NB4 (cell line): Measurements from ENCODE around the gene CAV3.

Experiments
- DNase-seq: peaks from one replicate; pipeline ENCODE4 v3.0.0; 2010; ENCODE audit warnings: low read depth
- H3K4me3 ChIP-seq: one replicate; pipeline ENCODE4 v1.5.1; 2011; ENCODE audit warnings: mild to moderate bottlenecking, low read depth, low read length, moderate library complexity
- CTCF ChIP-seq: IDR thresholded peaks from one replicate; pipeline ENCODE4 v1.5.1; 2012; ENCODE audit warnings: low read depth, low read length
- MAX ChIP-seq: IDR thresholded peaks from 2 replicates; pipeline ENCODE4 v1.6.1; 2011; ENCODE audit warnings: low read depth, low read length
- MYC ChIP-seq: IDR thresholded peaks from 2 replicates; pipeline ENCODE4 v1.6.1; 2011; ENCODE audit warnings: low read depth, low read length
- POLR2A ChIP-seq: IDR thresholded peaks from 2 replicates; pipeline ENCODE4 v1.6.1; 2011; ENCODE audit warnings: mild to moderate bottlenecking; ENCODE audit not compliant: insufficient read length; ENCODE audit errors: extremely low read depth

The CAV3 gene

GRCh38 chr3:8768364-8769087, 34.9 kb downstream of the CAV3 start:
- DNase-seq, result no peak
- no peak overlapping the region for H3K4me3 ChIP-seq
- TF ChIP-seq POLR2A (no peak), MYC (no peak), CTCF (no peak), MAX (no peak)

- TF ChIP-seq CTCF (peak; percentile 90), MAX (no peak)
- DNase-seq, result peak; percentile 55
- no peak within 1 kb of the TSS for H3K4me3 ChIP-seq
Observed at GRCh38 chr3:8769088-8769822, 35.7 kb downstream of the CAV3 start, which contains the start of gene OXTR. OXTR (minus strand) TSS chr3:8769613; CDS start chr3:8768187, 1,426 bp downstream.

- no peak for TF ChIP-seq MAX
- TF ChIP-seq MYC, result no peak
- no peak for TF ChIP-seq CTCF
- no peak for TF ChIP-seq POLR2A
- DNase-seq, result no peak
- no peak overlapping the region for H3K4me3 ChIP-seq
Observed at GRCh38 chr3:8773941-8774542, 40.4 kb downstream of the CAV3 start.

GRCh38 chr3:8775181-8775580, 41.6 kb downstream of the CAV3 start:
- H3K4me3 ChIP-seq, result no peak overlapping the region
- TF ChIP-seq CTCF, result no peak
- TF ChIP-seq MYC, result no peak
- no peak for TF ChIP-seq MAX
- TF ChIP-seq POLR2A, result no peak
- no peak for DNase-seq

GRCh38 chr3:8775602-8776001, 42.0 kb downstream of the CAV3 start:
- DNase-seq, result no peak
- no peak for TF ChIP-seq CTCF
- TF ChIP-seq MAX, result no peak
- no peak for TF ChIP-seq MYC
- TF ChIP-seq POLR2A, result no peak
- H3K4me3 ChIP-seq, result no peak overlapping the region
